22Rv1 (cell line): ENCODE data around the gene SOCS6.

Experiments used
- ZFX ChIP-seq: fragments of 450-650 bp; IDR thresholded peaks from 2 replicates; pipeline ENCODE4 v1.6.1; 2017; ENCODE audit warnings: antibody characterized with exemption, borderline replicate concordance
- TF ChIP-seq, protein P1 (sequence below): fragments of 450-650 bp; IDR thresholded peaks from 2 replicates; pipeline ENCODE4 v1.5.1; 2017; ENCODE audit warnings: mild to moderate bottlenecking

DNA sequence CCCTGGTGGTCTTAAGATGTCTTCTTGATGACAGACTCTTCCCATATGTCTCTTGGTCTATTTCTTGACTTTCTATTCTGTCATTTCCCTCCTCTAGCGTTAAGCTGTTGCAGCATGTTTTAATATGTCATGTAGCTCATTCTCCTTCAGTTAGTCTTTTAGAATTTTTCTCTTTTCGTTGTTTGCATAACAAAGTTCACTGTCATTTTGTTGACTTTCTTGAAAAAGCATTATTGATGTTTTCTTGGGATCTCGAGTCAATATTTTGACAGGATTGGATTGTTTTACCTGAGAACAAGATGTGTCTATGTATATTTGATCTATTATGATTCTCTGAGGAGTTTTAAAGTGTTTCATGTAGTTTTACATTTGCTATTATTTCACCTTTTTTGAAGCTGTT is 24.8 kb downstream of the SOCS6 start:
- TF ChIP-seq, protein P1, sequence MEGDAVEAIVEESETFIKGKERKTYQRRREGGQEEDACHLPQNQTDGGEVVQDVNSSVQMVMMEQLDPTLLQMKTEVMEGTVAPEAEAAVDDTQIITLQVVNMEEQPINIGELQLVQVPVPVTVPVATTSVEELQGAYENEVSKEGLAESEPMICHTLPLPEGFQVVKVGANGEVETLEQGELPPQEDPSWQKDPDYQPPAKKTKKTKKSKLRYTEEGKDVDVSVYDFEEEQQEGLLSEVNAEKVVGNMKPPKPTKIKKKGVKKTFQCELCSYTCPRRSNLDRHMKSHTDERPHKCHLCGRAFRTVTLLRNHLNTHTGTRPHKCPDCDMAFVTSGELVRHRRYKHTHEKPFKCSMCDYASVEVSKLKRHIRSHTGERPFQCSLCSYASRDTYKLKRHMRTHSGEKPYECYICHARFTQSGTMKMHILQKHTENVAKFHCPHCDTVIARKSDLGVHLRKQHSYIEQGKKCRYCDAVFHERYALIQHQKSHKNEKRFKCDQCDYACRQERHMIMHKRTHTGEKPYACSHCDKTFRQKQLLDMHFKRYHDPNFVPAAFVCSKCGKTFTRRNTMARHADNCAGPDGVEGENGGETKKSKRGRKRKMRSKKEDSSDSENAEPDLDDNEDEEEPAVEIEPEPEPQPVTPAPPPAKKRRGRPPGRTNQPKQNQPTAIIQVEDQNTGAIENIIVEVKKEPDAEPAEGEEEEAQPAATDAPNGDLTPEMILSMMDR = no peak
- no peak for TF ChIP-seq ZFX
